K562 (cell line): ENCODE results near the gene SYMPK. TPM values are rescaled to one million over a fixed set of nuclear protein-coding genes. Genes with fewer than 3 reads are reported as not detected.

Experiments used
- AFF1 ChIP-seq, 2 experiments: fragments of 450-650 bp; IDR thresholded peaks; 2 replicates each; pipeline ENCODE4 v1.6.1; 2018; ENCODE audit warnings: mild to moderate bottlenecking in 2 of 2, low read depth in 1 of 2; ENCODE audit not compliant: partially characterized antibody in 2 of 2
- FOSL1 ChIP-seq: fragments of 200-800 bp; sonication (Bioruptor generic); conservative IDR thresholded peaks from 2 replicates; pipeline ENCODE4 v1.6.1; 2016; ENCODE audit warnings: missing genetic modification characterization, missing compliant biosample characterization
- FOXP4 ChIP-seq: sonication (generic); formaldehyde crosslinking; IDR thresholded peaks from 2 replicates; pipeline ENCODE4 v1.8.0; 2022; ENCODE audit warnings: mild to moderate bottlenecking, missing genetic modification reagents, borderline replicate concordance
- HDAC2 ChIP-seq: fragments of 450-650 bp; IDR thresholded peaks from 2 replicates; pipeline ENCODE4 v1.6.1; 2016; ENCODE audit warnings: mild to moderate bottlenecking
- HMG20B ChIP-seq: fragments of 250-450 bp; sonication (Bioruptor Pico); IDR thresholded peaks from 2 replicates; pipeline ENCODE4 v1.5.0; 2021; ENCODE audit warnings: mild to moderate bottlenecking
- IFI16 ChIP-seq: fragments of 250-450 bp; sonication (Bioruptor Pico); IDR thresholded peaks from 2 replicates; pipeline ENCODE4 v2.1.2; 2022; ENCODE audit warnings: mild to moderate bottlenecking, inconsistent platforms
- PRDM10 ChIP-seq: fragments of 450-650 bp; IDR thresholded peaks from 2 replicates; pipeline ENCODE4 v1.6.1; 2018; ENCODE audit not compliant: partially characterized antibody
- SUPT5H ChIP-seq: fragments of 450-650 bp; IDR thresholded peaks from 2 replicates; pipeline ENCODE4 v1.6.1; 2016
- XRCC3 ChIP-seq: fragments of 450-650 bp; IDR thresholded peaks from 2 replicates; pipeline ENCODE4 v1.6.1; 2017; ENCODE audit warnings: mild to moderate bottlenecking, moderate library complexity
- ZEB2 ChIP-seq: fragments of 450-650 bp; IDR thresholded peaks from 2 replicates; pipeline ENCODE4 v1.6.1; 2016
- ZKSCAN1 ChIP-seq: fragments of 150-350 bp; IDR thresholded peaks from 2 replicates; pipeline ENCODE4 v1.6.1; 2016; ENCODE audit warnings: low read depth, low read length
- ZNF41 ChIP-seq: fragments of 250-450 bp; sonication (Bioruptor Pico); conservative IDR thresholded peaks from 2 replicates; pipeline ENCODE4 v1.4.0; 2020; ENCODE audit warnings: mild to moderate bottlenecking
- polyA plus RNA-seq, 8 experiments: library from polyadenylated mRNA; depleted of rRNA in 4 of 8; stranded (reverse) in 5 of 8; unstranded in 3 of 8; fragments of >200 nt; fragmentation: Nextera tagmentation in 2 of 8; fragmentation: Illumina TruSeq in 1 of 8; extraction: Ambion mirVana in 2 of 8; extraction: Trizol in 1 of 8; gene quantifications; 2 replicates each; pipeline versions ENCODE4 v1.2.1 to v1.2.3, GENCODE V29; 2011 to 2014; ENCODE audit warnings: inconsistent platforms in 1 of 8, missing spikeins in 1 of 8
- total RNA-seq, 7 experiments: library from RNA; depleted of rRNA in 6 of 7; stranded (reverse); fragments of >200 nt in 6 of 7; fragmentation: Illumina TruSeq in 2 of 7; extraction: Trizol in 2 of 7; gene quantifications; 2 replicates each; pipeline versions ENCODE4 v1.2.1 to v1.2.3, GENCODE V29; 2011 to 2021; ENCODE audit warnings: low replicate concordance in 1 of 7
- TF ChIP-seq, protein P1 (sequence below): fragments of 450-650 bp; formaldehyde crosslinking; IDR thresholded peaks from 2 replicates; pipeline ENCODE4 v1.4.0; 2020; ENCODE audit warnings: mild to moderate bottlenecking, moderate library complexity

SYMPK gene
- total and polyA plus RNA-seq, 9 of the 15 experiments (the other 6 are each of a cell fraction or from before 2014, with no cell fraction given): 0.73 to 95.5 (median 58.4) TPM

DNA sequence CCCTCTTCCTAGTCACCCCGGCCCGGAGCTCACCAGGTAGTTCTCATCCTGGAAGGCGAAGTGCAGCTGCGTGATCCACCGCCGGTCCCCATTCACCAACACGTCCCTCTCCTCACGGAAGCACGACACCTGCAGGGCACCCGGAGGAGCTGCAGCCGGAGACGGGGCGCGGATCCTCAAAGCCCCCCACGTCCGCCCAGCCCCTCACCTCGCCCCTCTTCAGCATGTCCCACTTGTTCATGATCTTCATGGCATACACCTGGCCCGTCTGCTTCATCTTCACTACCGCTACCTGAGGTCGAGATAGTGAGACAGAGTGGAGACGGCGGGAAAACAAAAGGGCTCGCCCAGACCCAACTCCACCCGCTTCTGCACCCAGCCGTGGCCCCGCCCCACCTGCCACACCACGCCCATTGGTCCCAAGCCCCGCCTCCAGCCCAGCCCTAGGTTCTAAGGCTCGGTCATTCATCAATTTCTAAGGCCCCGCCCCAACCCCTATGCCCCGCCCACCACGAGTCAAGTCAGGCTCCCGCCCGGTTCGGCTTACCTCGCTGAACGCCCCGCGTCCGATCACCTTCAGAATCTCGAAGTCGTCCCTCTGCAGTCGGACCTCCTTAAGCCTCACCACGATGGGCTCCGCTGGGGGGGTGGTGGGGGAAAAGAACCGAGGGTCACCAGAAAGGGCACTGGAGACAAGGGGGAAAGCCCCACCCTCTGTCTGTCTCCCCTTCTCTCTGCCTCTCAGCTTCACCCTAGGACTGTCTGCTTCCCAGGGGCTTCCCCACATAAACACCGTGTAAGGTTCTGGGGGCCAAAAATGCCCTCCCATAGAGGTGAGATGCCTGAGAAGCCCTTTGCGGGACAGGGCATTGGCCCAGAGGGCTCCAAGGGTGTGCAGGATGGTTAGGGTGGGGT, 83.5 kb downstream of the SYMPK start (continued):
- no peak for TF ChIP-seq IFI16 (CRISPR knock-in tag)
- TF ChIP-seq HMG20B (CRISPR knock-in tag): no peak
- TF ChIP-seq FOXP4: no peak
- TF ChIP-seq XRCC3: no peak
- TF ChIP-seq ZEB2: peak; percentile 80
- TF ChIP-seq ZNF41: no peak
- TF ChIP-seq PRDM10: peak; percentile 10
- no peak for TF ChIP-seq ZKSCAN1
- TF ChIP-seq FOSL1 (tag): no peak
- peak; percentile 81 for TF ChIP-seq HDAC2
- TF ChIP-seq, protein P1, sequence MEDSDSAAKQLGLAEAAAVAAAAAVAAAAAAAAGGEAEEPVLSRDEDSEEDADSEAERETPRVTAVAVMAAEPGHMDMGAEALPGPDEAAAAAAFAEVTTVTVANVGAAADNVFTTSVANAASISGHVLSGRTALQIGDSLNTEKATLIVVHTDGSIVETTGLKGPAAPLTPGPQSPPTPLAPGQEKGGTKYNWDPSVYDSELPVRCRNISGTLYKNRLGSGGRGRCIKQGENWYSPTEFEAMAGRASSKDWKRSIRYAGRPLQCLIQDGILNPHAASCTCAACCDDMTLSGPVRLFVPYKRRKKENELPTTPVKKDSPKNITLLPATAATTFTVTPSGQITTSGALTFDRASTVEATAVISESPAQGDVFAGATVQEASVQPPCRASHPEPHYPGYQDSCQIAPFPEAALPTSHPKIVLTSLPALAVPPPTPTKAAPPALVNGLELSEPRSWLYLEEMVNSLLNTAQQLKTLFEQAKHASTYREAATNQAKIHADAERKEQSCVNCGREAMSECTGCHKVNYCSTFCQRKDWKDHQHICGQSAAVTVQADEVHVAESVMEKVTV: peak; percentile 16; the same call in 1 of the 2 replicates
- TF ChIP-seq AFF1 (IDR thresholded peaks at IDR 0.05; ENCODE audit: low read depth in 1 of 2, partially characterized antibody in 2 of 2): peak in 1 of 2 experiments; percentile 56
- TF ChIP-seq SUPT5H: peak; percentile 74
